GM19395 (cell line): Measurements from ENCODE around the gene C17orf113.

Experiments
- ATAC-seq: cut with Tn5 transposase; IDR thresholded peaks from one replicate; pipeline ENCODE4 v1.9.1; 2021; ENCODE audit warnings: mild to moderate bottlenecking, moderate library complexity; ENCODE audit not compliant: unreplicated experiment

Gene C17orf113

GRCh38 chr17:42050393-42051012 lies at the start of gene C17orf113:
Gene C17orf113, minus strand, starts transcription at chr17:42050601. Its CDS starts 7,225 bp downstream, at chr17:42043376.
- no peak for ATAC-seq

DNA sequence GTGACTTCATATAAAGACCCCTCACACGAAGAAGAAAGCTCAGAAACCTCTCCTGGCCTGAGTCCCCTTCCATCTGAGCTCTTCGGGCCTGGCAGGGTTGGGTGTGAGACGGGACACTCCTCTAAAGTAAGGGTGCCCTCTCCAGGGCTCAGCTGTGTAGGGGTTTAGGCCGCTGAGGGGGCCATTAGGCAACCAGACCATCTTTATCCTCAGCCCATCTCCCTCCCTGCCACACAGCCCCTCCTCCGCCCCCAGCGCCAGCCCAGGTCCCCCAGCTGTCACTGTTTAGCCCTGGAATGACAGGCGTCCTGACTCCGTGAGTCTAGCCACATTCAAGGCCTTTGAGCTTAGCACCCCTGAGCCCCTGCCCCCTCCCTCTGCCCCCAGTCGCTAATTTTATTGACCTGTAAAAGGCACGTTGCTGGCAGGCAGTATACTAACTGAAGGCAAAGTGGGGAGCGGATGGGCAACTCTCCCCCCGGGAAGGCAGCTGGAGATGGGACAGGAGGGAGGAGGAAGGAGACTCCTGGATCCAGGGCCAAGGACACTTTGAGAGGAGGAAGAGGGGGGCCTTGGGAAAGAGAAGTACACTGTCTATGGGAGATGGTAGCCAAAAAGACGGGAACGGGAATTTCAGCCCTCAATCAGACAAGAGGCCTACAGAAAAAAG lies 48.5 kb upstream of the C17orf113 start:
- ATAC-seq: no peak

DNA sequence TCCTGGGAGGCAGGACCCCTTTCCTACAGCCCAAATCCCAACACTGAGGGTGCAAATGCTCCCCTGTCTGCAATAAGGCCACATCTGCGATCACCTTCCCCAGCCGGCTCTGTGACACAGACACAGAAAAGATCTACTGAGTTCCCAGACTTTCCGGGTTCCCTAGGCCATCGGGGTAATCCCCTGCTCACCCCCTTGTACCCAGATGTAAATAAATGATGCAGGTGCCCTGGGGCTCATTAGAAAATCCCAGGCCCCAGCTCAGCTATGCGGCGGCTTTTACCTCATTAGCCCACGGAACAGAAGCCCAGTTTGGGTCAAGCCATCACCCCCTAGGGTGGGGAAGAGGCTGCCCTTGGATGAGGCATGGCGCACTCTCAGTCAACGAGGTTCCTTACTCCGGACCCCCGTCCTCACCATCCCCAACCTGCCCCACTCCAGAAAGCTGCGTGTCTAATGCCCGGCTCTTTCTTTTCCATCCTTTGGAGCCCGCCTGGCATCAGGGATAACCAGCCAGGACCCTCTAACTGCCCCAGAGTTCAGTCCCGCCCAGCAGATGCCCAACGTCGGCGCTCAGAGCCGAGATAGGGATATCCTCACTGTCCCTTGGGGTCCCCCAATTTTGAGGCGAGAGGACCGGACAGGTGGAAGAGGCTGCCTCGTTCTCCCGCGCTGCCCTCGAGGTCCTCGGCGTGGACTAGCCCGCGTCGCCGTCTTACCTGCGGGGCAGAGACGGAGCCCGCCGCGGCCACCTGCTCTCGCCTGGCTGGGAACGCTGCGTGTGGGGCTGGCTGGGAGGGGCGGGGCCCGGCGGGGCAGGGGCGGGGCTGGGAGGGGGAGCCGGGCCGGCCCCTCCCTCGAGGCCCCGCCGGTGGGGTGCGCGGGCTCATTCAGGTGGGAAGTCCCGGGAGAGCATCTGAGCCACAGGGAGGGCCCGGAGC lies 47.6 kb upstream of the C17orf113 start, which contains the start of gene ZNF385C:
TSS of gene ZNF385C (minus strand) at position 783 of the 941 bp plus-strand sequence. CDS start 35,417 bp downstream, outside the sequence.
- no peak for ATAC-seq

- ATAC-seq: no peak
These were observed 46.1 kb upstream of the C17orf113 start for GRCh38 chr17:42096360-42097111.

GRCh38 chr17:42094375-42095069 lies 44.1 kb upstream of the C17orf113 start:
- ATAC-seq: no peak

DNA sequence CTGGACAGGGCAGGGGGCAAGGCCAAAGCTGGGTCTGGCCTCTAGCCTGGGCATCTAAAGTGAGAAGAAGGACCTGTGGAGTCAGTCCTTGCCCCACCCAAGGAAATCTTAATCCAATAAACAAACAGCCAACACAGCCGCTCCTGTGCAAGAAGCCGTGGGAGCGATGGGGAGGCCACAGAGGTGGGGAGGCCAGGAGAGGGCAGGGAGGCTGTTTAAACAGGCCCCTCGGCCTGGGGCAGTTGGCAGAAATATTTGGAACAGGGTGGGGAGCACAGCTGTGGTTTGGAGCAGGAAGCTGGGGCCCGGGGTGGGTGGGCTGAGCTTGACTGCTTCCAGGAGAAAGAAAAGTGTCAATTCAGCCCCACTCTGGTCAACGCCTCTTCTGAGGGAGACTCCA lies 42.5 kb upstream of the C17orf113 start:
- no peak for ATAC-seq

DNA sequence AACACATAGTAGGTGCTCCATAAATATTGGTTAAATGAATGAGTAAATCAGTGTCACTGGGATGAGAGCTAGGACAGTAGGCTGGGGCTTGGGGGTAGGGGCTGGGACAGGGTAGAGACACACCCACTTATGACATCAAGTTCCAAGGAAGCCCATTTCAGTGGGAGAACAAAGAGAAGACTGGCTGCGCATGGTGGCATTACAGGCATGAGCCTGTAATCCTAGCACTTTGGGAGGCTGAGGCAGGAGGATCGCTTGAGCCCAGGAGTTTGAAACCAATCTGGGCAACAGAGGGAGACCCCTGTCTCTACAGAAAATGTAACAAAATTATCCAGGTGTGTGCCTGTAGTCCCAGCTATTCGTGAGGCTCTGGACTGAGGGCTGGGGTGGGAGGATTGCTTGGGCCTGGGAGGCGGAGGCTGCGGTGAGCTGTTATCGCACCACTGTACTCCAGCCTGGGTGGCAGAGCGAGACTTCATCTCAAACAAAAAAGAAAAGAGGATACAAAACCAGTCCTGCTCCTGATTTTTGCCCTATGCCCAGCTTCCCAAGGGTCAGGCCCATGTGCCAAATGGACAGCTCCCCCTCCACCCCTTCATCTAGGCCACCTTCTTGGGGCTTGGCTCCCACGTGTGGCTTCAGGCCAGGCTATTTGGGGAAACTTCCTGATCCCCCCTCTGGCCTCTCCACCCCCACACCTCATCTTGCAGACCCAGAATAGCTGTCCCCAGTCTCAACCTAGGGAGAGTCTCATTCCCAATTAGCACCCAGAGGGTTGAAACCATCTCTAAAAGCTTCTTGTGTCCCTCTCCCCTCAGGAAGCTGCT lies 40.8 kb upstream of the C17orf113 start:
- no peak for ATAC-seq

GRCh38 chr17:42088736-42089135 lies 38.3 kb upstream of the C17orf113 start:
- ATAC-seq: no peak

DNA sequence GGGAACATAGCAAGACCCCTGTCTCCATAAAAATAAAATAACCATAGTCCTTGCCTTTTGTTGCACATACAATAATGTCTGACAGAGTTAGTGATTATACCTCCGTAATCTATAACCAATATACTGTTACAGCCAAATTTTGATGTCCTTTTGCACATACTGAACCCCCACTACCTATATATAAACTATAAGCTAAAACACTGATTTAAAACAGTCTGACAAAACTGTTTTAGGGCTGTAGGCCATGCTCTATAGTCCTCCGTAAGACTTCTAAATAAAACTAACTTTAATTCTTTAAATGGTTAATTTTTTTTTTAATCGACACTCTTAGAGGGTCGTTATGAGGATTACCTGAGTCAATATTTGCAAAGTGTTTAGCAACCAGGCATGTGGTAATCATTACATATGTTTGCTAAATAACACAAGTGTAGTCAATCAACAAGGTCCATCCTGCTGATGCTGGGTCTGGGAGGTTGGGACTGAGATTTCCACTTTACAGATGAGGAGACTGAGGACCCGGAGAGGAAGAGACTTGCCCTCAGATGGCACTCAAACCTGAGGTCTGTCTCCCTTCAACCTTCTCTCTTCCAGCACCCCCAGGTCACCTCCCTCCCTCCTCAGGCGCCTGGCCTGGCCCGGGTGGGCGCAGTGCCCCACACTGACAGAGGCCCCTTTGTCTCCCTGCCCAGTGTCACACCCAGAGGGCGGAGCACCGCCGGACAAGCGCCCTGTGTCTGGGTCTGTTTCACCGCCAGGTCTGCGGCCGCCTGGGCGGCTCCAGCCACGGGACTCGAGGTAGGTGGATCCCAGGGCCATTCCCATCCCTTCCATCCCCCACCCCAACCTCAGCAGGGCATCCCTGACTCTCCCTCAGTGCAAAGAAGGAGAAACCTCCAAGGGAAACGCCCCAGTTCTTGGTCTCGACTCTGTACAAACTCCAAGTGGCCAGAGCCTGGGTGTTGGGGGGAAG lies 37.6 kb upstream of the C17orf113 start:
- ATAC-seq: no peak

DNA sequence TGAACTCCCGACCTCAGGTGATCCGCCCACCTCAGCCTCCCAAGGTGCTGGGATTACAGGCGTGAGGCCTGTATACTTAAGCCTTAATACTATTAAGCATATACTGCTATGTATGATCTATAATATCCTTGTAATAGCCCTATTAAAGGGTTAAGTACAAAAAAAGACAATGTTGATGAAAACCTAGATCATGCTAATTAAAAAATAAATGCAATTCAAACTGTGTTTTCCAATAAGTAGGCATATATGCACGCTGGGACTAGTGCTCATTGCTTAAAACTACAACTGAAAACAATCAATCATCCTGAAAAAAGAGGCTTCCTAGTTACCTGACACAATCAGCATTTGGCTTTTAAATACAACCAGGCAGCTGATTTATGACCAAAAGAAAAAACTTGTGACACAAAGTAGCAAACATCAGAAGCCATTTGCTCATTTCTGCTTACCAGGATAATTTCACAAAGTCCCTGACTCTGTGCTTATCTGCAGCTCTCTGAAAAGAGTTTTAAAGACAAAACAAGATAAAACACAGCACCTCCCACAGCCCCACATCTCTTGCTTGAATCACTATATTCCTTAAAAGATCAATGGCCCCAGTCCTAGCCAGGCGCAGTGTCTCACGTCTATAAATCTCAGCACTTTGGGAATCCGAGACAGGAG lies 36.8 kb upstream of the C17orf113 start:
- ATAC-seq: no peak

GRCh38 chr17:42081516-42082129 lies 31.2 kb upstream of the C17orf113 start:
- no peak for ATAC-seq

DNA sequence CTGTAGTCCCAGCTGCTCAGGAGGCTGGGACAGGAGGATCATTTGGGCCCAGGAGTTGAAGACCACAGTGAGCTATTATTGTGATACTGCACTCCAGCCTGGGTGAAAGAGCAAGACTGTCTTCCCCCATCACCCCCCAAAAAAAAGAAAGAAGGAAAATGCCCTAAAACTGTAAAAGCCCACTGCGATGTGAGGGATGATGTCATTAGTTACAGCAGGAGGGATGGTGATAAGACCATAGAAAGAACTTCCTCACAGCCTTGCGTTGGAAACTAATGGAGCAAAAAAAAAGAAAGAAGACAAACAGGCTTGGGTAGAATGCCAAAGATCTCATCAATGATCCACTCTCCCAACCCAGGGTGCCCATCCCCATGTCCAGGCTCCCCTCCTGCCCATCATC lies 29.1 kb upstream of the C17orf113 start:
- no peak for ATAC-seq

GRCh38 chr17:42078396-42079043 lies 28.1 kb upstream of the C17orf113 start:
- no peak for ATAC-seq

DNA sequence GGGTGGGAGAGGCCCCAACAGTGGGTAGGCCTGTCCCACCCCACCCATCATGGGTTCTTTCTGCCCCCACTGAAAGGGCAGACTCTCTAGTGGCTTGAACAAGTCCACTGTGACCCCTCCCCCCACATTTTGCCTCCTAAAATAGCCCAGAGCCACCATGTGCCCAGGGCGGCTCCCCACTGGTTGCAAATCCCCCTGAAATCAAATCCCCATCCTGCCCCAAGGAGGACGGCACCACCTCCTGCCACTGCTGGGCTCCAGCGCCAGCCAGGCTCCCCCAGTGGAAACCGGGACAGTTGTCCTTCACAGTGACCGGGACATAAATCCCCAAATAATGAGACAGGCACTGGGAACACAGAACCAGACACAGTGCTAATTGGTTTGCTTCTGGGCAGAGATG lies 27.4 kb upstream of the C17orf113 start:
- ATAC-seq: no peak

DNA sequence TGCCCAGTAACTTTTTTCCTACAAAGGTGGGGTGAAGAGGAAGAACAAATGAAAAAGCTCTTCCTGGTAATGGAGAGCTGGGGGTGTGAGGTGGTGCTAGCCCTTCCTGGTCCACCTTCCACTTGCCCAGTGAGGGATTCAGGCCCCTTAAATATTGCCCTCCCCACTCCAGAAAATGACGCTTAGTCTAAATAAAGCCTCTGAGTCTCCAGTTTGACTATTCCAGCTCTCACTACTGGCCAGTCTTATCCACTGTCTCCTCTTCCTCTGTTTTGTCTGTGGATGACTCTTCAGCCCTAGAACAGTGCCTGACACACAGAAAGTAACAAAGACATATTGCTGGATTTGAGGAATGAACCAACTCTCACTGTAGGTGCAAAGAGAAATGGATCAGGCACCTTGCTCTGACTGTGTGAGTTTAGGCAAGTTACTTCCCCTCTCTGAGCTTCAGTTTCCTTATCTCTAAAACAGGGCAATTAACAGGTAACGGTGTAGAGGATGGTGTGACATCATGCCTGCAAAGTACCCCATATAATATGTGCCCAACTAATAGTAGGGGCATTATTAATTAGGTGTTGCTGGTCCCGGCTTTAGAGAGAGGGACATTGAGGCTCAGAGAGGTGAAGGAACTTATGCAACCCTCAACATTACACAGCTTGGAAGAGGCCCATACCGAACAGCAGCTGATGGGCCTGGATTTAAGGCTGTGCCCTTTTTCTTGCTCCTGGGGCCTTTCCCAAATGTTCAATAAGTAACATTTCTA lies 26.6 kb upstream of the C17orf113 start:
- no peak for ATAC-seq

DNA sequence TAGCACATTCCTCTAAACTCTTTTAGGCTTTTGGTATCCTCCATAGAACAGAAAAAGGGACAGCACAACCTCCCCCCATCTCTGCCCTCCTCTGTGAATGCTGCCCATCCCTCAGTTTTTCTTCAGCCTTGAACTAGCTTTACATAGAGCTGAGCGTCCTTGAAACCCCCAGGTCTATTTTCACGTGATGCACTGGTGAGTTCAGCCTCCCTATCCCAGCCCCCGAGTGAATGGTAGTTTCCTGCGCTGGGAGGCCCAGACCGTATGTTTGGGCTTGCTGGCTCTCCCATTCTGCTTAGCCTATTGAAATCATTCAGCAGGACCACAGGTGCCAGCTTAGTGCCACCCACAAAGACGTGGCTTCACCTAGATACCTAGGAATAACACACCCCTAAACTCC lies 25.4 kb upstream of the C17orf113 start:
- no peak for ATAC-seq
